Esophagus muscularis mucosa (tissue), 4 donors: ENCODE data around the gene SENP6.

Experiments used
- CTCF ChIP-seq, 3 experiments: fragments of 200-600 bp in 2 of 3; fragments of 450-650 bp in 1 of 3; sonication (generic) in 2 of 3; IDR thresholded peaks; one replicate each; pipeline ENCODE4 v1.5.1; 2017 to 2019; ENCODE audit warnings: antibody characterized with exemption in 3 of 3, mild to moderate bottlenecking in 2 of 3, moderate library complexity in 1 of 3
- EP300 ChIP-seq: sonication (generic); formaldehyde crosslinking; IDR thresholded peaks from one replicate; pipeline ENCODE4 v1.6.1; 2017; ENCODE audit warnings: antibody characterized with exemption
- POLR2A ChIP-seq: fragments of 450-650 bp; IDR thresholded peaks from one replicate; pipeline ENCODE4 v1.6.1; 2017; ENCODE audit warnings: antibody characterized with exemption, moderate library complexity, mild to moderate bottlenecking, low read depth
- POLR2AphosphoS5 ChIP-seq, 2 donors: sonication (generic); formaldehyde crosslinking; IDR thresholded peaks; one replicate each; pipeline ENCODE4 v1.6.1; 2017; ENCODE audit warnings: antibody characterized with exemption in 2 of 2

GRCh38 chr6:75758061-75758460, 156.4 kb downstream of the SENP6 start:
- TF ChIP-seq CTCF (IDR thresholded peaks at IDR 0.05) (no peak), POLR2AphosphoS5 (IDR thresholded peaks at IDR 0.05) (no peak), POLR2A (no peak), EP300 (no peak)
